ENCODE results near the gene DNAJC16.
"Not testable (repeated sequence)": the region's sequence is repeated elsewhere in the genome, so short reads cannot be mapped to it uniquely, and the experiment has no call there.

Gene DNAJC16

DNA sequence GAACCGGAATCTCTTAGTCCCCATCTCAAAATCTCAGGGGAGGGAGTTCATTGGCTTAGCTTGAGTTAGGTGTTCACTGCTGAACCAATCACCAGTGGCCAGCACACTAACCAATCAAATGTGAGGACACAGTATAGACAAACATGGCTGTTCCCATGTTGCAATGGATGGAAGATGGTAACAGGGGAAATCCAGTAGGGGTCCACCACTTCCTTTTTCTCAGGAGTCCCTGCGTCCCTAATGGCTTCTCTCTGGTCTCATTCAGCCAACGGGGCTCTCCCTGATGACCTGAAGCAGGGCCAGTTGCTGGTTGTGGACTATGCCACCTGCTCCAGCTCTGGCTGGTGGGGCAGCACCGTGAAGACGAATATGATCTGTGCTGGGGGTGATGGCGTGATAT is 41.0 kb upstream of the DNAJC16 start:
- TF ChIP-seq, protein P1, sequence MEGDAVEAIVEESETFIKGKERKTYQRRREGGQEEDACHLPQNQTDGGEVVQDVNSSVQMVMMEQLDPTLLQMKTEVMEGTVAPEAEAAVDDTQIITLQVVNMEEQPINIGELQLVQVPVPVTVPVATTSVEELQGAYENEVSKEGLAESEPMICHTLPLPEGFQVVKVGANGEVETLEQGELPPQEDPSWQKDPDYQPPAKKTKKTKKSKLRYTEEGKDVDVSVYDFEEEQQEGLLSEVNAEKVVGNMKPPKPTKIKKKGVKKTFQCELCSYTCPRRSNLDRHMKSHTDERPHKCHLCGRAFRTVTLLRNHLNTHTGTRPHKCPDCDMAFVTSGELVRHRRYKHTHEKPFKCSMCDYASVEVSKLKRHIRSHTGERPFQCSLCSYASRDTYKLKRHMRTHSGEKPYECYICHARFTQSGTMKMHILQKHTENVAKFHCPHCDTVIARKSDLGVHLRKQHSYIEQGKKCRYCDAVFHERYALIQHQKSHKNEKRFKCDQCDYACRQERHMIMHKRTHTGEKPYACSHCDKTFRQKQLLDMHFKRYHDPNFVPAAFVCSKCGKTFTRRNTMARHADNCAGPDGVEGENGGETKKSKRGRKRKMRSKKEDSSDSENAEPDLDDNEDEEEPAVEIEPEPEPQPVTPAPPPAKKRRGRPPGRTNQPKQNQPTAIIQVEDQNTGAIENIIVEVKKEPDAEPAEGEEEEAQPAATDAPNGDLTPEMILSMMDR (conservative IDR thresholded peaks at IDR 0.05; ENCODE audit: control insufficient read depth, insufficient read depth, low read depth, low read length): no peak
- H3K4me3 ChIP-seq (ENCODE audit: control insufficient read depth, low read depth, low read length): no peak overlapping the region
- DNase-seq (ENCODE audit: low read depth): no peak

DNA sequence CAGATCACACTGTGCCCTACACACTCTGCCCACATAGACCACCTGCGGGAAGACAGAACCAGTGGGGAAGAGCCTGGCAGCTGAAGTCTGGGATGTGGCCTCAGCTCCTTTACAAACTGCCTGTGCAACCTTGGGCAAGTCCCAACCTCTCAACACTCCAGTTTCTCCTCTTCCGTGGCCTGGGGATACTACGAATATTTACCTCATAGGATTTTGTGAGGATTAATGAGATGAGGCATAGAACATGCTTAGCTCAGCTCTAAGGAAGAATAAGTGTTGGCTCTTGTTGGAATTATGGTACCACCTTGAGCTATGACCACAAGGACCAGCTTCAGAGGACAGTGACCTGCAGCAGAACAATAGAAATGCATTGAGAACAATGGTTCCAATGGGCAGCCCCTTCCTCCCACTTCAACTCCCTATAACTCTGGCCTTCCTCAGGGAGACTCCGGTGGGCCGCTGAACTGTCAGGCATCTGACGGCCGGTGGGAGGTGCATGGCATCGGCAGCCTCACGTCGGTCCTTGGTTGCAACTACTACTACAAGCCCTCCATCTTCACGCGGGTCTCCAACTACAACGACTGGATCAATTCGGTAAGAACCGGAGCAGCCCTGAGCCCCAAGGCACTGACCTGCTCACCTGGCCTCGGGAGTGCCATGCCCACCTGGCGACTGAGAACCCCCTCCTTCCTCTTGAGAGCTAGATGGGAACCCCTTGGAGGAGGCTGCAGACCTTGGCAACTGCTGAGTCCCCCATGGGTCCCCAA is 39.6 kb upstream of the DNAJC16 start:
- DNase-seq (ENCODE audit: low read depth); H3K4me3 ChIP-seq (ENCODE audit: control insufficient read depth, low read depth, low read length): not testable (repeated sequence)

DNA sequence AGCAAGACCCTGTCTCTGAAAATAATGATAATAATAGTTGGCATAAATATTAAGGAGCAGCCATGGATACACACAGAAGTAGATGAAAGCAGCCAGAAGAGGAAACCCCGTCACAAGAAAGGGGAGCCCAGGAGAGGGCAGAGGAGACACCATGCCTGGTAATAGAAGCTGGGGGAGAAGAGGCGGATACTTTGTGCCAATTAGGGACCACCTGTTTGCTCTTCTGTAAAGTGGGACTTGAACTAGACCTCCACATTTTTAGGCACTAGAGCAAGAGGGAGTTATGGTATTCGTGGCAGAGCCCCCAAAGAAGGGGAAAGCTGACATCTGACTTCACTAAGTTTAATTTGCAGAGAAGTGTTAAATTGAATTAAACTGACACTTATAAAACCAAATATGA is 38.3 kb upstream of the DNAJC16 start:
- no peak overlapping the region for H3K4me3 ChIP-seq (ENCODE audit: control insufficient read depth, low read depth, low read length)
- TF ChIP-seq, protein P1 (conservative IDR thresholded peaks at IDR 0.05; ENCODE audit: control insufficient read depth, insufficient read depth, low read depth, low read length): no peak
- DNase-seq (ENCODE audit: low read depth): no peak

DNA sequence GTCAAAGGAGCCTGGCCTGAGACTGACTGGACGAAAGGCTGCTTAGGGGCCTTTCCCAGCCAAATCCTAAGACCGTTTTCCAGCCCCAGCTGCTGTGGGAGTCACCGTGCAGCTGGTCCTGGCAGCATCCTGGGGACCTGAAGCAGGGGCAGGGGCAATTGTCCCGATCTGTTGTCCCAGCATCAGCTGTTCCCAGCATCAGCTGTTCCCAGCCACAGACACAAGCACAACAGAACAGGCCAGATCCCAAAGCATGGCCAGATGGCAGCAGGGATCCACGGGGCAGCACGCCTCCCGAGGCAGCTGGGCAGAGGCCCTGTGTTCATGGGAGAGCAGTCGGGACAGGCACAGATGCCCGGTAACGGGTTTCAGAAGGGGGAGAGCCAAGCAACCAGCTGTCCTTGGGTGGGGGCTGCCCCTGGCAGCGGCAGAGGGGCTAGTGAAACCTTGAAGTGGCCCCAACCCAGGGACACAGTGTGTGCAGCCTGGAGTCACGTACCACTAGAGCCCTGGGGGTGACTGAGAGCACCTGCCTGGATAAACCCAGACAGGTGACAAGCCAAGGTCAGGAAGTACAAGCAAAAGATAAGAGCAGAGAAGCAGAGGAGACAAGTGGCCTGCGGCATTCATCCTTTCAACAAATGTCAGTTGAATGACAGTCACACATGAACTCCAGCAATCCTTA is 37.5 kb upstream of the DNAJC16 start:
- no peak overlapping the region for H3K4me3 ChIP-seq (ENCODE audit: control insufficient read depth, low read depth, low read length)
- TF ChIP-seq, protein P1 (conservative IDR thresholded peaks at IDR 0.05; ENCODE audit: control insufficient read depth, insufficient read depth, low read depth, low read length): no peak
- DNase-seq (ENCODE audit: low read depth): no peak

DNA sequence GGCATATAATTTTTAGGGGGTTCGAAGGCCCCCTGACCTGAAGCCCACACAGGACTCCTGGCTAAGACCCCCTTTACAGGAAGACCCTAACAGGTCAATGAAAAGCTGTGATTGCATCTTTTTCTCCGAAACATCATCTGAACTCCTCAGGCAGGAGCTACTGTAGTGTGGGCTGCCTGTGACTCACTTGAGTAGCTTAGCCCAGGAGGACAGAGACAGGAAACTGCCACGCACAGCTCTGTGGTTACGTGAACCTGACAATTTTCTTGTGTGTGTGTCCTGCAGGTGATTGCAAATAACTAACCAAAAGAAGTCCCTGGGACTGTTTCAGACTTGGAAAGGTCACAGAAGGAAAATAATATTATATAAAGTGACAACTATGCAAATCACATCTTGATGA is 35.6 kb upstream of the DNAJC16 start:
- not testable (repeated sequence) for H3K4me3 ChIP-seq (ENCODE audit: control insufficient read depth, low read depth, low read length); DNase-seq (ENCODE audit: low read depth)

DNA sequence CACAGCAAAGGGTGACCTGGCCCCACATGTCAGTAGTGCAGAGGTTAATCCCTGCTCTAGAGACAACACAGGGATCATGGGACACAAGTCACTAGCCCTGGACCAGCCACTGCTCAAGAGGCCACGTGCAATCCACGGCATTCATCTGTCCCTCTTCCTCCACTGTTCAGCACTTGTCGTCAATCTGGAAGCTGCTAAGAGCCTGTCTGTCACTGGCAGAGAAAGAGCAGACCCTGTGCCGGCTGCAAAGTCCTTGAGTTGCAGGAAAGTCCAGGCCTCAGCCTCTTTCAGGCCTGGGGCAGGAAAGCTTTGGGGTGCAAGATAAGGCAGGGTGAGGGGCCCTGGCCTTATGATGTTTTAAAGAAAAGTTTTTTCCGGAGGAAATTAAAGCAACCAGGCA is 34.1 kb upstream of the DNAJC16 start:
- DNase-seq (ENCODE audit: low read depth): no peak

DNA sequence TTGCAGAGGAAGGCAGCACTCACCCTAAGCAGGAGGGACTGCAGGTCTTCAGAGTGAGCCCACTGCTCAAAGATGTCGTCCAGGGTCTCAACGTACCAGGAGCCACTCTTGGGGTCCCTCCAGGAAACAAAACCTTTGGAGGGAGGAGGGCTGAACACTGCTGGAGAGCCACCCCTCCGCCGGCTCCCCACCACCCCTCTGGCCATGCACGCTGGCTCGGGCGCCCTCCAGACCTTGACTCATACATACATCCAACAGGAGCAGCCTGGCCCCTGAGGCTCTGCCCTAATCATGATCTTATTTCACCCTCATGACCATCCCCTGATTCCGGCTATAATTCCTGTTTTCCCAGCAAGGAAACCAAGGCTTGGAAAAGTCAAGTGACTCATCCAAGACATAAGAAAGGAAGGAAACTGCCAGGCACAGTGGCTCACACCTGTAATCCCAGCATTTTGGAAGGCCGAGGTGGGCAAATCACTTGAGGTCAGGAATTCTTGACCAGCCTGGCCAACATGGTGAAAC is 32.7 kb upstream of the DNAJC16 start:
- no peak for DNase-seq (ENCODE audit: low read depth)
- H3K4me3 ChIP-seq (ENCODE audit: control insufficient read depth, low read depth, low read length): no peak overlapping the region
- TF ChIP-seq, protein P1 (conservative IDR thresholded peaks at IDR 0.05; ENCODE audit: control insufficient read depth, insufficient read depth, low read depth, low read length): no peak

More for the DNA sequence above, 34.1 kb upstream of the DNAJC16 start:
- H3K4me3 ChIP-seq (ENCODE audit: control insufficient read depth, low read depth, low read length): no peak overlapping the region
- TF ChIP-seq, protein P1 (conservative IDR thresholded peaks at IDR 0.05; ENCODE audit: control insufficient read depth, insufficient read depth, low read depth, low read length): no peak
